K562 (cell line): ENCODE results near the gene ZBTB42.

ENCODE experiments used
- HDAC2 ChIP-seq: fragments of 450-650 bp; IDR thresholded peaks from 2 replicates; pipeline ENCODE4 v1.6.1; 2016; ENCODE audit warnings: mild to moderate bottlenecking
- ZFPM2 ChIP-seq: fragments of 250-450 bp; sonication (Bioruptor Pico); IDR thresholded peaks from 2 replicates; pipeline ENCODE4 v1.5.1; 2022; ENCODE audit warnings: mild to moderate bottlenecking
- ZNF274 ChIP-seq: IDR thresholded peaks from 2 replicates; pipeline ENCODE4 v1.6.1; 2011; ENCODE audit warnings: low read depth, mild to moderate bottlenecking, low read length, moderate library complexity, borderline replicate concordance
- TF ChIP-seq, protein P1 (sequence below): fragments of 250-450 bp; sonication (Bioruptor Pico); IDR thresholded peaks from 2 replicates; pipeline ENCODE4 v1.5.0; 2022; ENCODE audit warnings: mild to moderate bottlenecking
- TF ChIP-seq, protein P2 (sequence below), 3 experiments: IDR thresholded peaks in 2 of 3; conservative IDR thresholded peaks in 1 of 3; 2 replicates each; pipeline ENCODE4 v1.5.1; 2011 to 2012; ENCODE audit warnings: low read length in 3 of 3, mild to moderate bottlenecking in 3 of 3, control low read depth in 2 of 3, improper control_type of control experiment in 1 of 3, inconsistent platforms in 1 of 3, low read depth in 1 of 3, mixed read lengths in 1 of 3, moderate library complexity in 1 of 3; ENCODE audit not compliant: insufficient read depth in 2 of 3

DNA sequence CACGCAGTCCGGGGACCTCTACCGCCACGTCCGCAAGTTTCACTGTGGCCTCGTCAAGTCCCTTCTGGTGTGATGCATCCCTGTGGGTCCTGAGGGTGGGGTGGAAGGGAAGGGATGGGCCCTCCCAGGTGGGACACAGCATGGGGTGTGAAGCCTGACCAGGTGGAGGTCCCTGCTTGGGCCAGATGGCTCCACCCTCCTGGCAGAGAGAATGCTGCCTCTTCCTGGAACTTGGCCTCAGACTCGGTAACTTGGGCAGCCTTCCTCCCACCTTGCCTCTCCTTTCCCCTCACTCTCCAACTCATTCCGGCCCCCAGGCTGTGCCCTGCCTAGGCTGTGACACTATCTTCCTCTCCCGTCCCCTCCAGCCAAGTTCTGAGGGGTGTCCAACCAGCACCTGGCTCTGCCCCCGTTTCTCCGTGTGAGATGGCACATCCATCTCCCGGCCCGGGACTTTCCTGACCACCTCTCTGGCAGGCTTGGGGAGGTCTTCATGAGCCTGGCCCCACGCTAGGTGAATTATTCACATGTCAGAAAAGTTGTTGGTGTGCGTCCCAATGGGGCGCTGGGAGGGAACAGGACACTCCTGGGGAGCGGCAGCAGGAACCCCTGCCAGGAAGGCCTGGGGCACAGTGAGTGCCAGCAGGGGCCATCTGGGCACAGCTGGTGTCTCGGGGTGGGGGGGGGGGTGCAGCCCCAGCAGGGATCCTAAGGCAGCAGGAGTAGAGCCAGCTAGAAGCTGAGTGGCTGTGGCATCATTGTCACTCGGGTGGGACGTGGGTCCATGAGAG lies 1.7 kb downstream of the ZBTB42 start:
- TF ChIP-seq, protein P1, sequence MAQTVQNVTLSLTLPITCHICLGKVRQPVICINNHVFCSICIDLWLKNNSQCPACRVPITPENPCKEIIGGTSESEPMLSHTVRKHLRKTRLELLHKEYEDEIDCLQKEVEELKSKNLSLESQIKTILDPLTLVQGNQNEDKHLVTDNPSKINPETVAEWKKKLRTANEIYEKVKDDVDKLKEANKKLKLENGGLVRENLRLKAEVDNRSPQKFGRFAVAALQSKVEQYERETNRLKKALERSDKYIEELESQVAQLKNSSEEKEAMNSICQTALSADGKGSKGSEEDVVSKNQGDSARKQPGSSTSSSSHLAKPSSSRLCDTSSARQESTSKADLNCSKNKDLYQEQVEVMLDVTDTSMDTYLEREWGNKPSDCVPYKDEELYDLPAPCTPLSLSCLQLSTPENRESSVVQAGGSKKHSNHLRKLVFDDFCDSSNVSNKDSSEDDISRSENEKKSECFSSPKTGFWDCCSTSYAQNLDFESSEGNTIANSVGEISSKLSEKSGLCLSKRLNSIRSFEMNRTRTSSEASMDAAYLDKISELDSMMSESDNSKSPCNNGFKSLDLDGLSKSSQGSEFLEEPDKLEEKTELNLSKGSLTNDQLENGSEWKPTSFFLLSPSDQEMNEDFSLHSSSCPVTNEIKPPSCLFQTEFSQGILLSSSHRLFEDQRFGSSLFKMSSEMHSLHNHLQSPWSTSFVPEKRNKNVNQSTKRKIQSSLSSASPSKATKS (CRISPR knock-in tag) = no peak
- TF ChIP-seq ZNF274 (no peak), HDAC2 (no peak), ZFPM2 (CRISPR knock-in tag) (no peak)
- TF ChIP-seq, protein P2, sequence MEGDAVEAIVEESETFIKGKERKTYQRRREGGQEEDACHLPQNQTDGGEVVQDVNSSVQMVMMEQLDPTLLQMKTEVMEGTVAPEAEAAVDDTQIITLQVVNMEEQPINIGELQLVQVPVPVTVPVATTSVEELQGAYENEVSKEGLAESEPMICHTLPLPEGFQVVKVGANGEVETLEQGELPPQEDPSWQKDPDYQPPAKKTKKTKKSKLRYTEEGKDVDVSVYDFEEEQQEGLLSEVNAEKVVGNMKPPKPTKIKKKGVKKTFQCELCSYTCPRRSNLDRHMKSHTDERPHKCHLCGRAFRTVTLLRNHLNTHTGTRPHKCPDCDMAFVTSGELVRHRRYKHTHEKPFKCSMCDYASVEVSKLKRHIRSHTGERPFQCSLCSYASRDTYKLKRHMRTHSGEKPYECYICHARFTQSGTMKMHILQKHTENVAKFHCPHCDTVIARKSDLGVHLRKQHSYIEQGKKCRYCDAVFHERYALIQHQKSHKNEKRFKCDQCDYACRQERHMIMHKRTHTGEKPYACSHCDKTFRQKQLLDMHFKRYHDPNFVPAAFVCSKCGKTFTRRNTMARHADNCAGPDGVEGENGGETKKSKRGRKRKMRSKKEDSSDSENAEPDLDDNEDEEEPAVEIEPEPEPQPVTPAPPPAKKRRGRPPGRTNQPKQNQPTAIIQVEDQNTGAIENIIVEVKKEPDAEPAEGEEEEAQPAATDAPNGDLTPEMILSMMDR (IDR thresholded peaks at IDR 0.05 in 2 of 3, conservative IDR thresholded peaks at IDR 0.05 in 1 of 3; ENCODE audit: insufficient read depth in 2 of 3, low read depth in 1 of 3, low read length in 3 of 3) = no peak
